H1 (cell line): ENCODE measurements around the gene TRAP1. TPM values are rescaled to one million over a fixed set of nuclear protein-coding genes. Genes with fewer than 3 reads are reported as not detected.

Experiments used
- SRF ChIP-seq: IDR thresholded peaks from 2 replicates; pipeline ENCODE4 v1.6.1; 2011; ENCODE audit warnings: mild to moderate bottlenecking, low read depth, low read length, moderate library complexity
- polyA plus RNA-seq, 7 experiments: library from polyadenylated mRNA; depleted of rRNA in 3 of 7; stranded (reverse) in 5 of 7; unstranded in 2 of 7; fragments of >200 nt in 5 of 7; fragments of 200-250 nt in 2 of 7; gene quantifications; 1 replicate in 5 of 7; 2 replicates in 1 of 7; 4 replicates in 1 of 7; pipeline versions ENCODE4 v1.2.1 to v1.2.3, GENCODE V29; 2011 to 2013; ENCODE audit warnings: missing spikeins in 2 of 7, mixed read lengths in 2 of 7
- total RNA-seq: library from RNA; stranded (reverse); fragmentation: NEBNext Ultra II Directional; extraction: Animal tissue kit (Norgen Biotek cat#: 25700); gene quantifications from 2 replicates; pipeline ENCODE4 v1.2.1, GENCODE V29; 2021

Gene TRAP1
- total and polyA plus RNA-seq, 2 of the 8 experiments (the other 6 are each of a cell fraction or from before 2014, with no cell fraction given): 215 to 283 TPM

DNA sequence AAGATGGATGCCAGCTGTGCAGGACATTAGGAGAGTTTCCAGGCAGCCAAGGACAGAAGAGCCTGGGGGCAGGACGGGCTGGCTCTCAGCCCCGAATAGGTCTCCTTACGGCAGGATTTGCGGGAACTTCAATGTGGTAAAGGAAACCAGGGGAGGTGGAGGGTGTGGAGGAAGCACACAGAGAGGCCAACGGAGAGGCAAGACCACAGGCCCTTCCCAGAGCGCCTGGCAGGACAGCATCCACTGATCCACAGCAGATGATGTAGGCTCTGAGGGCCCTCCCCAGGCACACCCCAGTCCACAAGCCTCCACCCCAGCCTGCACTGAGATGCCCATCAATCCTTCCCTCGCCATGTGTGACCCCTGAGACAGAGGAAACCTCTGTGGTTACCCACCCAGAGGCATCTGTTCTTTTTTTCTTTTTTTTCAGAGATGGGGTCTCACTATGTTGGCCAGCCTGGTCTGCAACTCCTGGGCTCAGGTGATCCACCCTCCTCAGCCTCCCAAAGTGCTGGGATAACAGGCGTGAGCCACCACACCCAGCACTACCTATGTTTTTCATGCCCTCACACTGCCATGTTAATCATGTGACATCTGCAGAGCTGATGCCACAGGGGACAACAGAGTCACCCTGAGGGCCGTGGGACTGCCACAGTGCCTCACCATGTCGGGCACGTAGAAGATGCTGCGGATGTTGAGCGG, 43.5 kb downstream of the TRAP1 start (continued):
- TF ChIP-seq SRF: no peak
